Measurements from ENCODE around the gene LTO1. TPM values are rescaled to one million over a fixed set of nuclear protein-coding genes. Genes with fewer than 3 reads are reported as not detected.

The LTO1 gene
- total and polyA plus RNA-seq, 2 of the 13 experiments (the other 11 are each of a cell fraction or from before 2014, with no cell fraction given), result 11.8 to 15.0 TPM

DNA sequence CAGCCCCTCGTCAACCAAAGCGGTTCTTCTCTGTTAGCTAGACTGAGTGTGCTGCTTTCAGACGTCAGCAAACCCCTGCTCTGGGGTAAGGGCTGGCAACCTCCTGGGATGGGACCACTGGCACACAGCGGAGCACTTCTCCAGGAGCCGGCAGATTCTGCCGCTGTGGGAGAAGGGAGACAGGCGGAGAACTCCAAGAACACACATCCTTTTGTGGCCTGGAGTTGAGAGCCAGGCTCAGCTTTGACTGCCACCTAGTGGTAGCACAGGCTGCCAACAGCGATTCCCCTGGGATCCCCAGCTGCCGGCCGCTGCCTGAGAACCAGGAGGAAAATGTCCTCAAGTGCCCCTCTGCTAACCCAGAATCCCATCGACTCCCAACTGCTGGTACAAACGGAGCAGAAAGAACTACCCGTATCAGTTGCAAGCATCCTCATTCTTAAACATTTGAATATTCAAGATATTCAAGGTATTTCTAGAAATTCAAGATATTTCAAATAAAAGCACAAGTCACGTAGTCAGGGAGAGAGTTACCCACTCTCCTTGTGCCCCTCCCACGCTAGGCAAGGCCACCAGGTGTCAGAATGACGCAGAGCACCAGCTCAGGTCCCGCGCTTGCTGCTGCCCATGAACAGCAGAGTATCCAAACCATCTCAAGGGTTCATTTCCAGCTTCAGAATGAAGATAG, 4.9 kb downstream of the LTO1 start (continued):
- TF ChIP-seq, protein P1, sequence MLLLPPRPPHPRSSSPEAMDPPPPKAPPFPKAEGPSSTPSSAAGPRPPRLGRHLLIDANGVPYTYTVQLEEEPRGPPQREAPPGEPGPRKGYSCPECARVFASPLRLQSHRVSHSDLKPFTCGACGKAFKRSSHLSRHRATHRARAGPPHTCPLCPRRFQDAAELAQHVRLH (CRISPR knock-in tag; IDR thresholded peaks at IDR 0.05; ENCODE audit: borderline replicate concordance, low read depth), result no peak
- TF ChIP-seq EP300 (IDR thresholded peaks at IDR 0.05; ENCODE audit: low read depth in 2 of 2, low read length in 2 of 2) (no peak), EP300 (CRISPR knock-in tag; IDR thresholded peaks at IDR 0.05; ENCODE audit: borderline replicate concordance) (no peak), RAD21 (CRISPR knock-in tag; IDR thresholded peaks at IDR 0.05) (peak; percentile 95), SP4 (CRISPR knock-in tag; IDR thresholded peaks at IDR 0.05) (no peak), ZNF160 (CRISPR knock-in tag; IDR thresholded peaks at IDR 0.05) (0 out of 2 replicates have a peak, but pooled peaks have one; percentile 47), NCOA2 (CRISPR knock-in tag; IDR thresholded peaks at IDR 0.05) (0 out of 2 replicates have a peak, but pooled peaks have one; percentile 43), MEIS2 (CRISPR knock-in tag; IDR thresholded peaks at IDR 0.05) (peak; percentile 53; the same call in 1 of the 2 replicates), ATF7-NPFF (CRISPR knock-in tag; IDR thresholded peaks at IDR 0.05; ENCODE audit: low read depth) (0 out of 2 replicates have a peak, but pooled peaks have one; percentile 42), POLR2AphosphoS5 (IDR thresholded peaks at IDR 0.05; ENCODE audit: low read depth, low read length) (0 out of 2 replicates have a peak, but pooled peaks have one; percentile 26), ZFX (CRISPR knock-in tag; IDR thresholded peaks at IDR 0.05; ENCODE audit: low read depth) (peak; percentile 50; the same call in 1 of the 2 replicates), SOX5 (CRISPR knock-in tag; IDR thresholded peaks at IDR 0.05; ENCODE audit: borderline replicate concordance) (0 out of 2 replicates have a peak, but pooled peaks have one; percentile 25), GATAD1 (CRISPR knock-in tag; IDR thresholded peaks at IDR 0.05) (peak; percentile 41; the same call in 1 of the 2 replicates), KDM6A (CRISPR knock-in tag; IDR thresholded peaks at IDR 0.05; ENCODE audit: low read depth) (no peak), ZNF354B (CRISPR knock-in tag; IDR thresholded peaks at IDR 0.05) (no peak), MXI1 (IDR thresholded peaks at IDR 0.05; ENCODE audit: borderline replicate concordance, low read depth, low read length) (peak; percentile 34; the same call in 1 of the 3 replicates), ZNF737 (CRISPR knock-in tag; IDR thresholded peaks at IDR 0.05; ENCODE audit: borderline replicate concordance) (no peak), ZNF501 (CRISPR knock-in tag; IDR thresholded peaks at IDR 0.05) (peak; percentile 73), PAWR (CRISPR knock-in tag; IDR thresholded peaks at IDR 0.05; ENCODE audit: borderline replicate concordance) (no peak), BCL6 (CRISPR knock-in tag; IDR thresholded peaks at IDR 0.05) (peak; percentile 59; the same call in 1 of the 2 replicates), SSRP1 (CRISPR knock-in tag; IDR thresholded peaks at IDR 0.05) (0 out of 2 replicates have a peak, but pooled peaks have one; percentile 80), SOX13 (IDR thresholded peaks at IDR 0.05) (no peak), SOX13 (CRISPR knock-in tag; conservative IDR thresholded peaks at IDR 0.05 in 1 of 2, IDR thresholded peaks at IDR 0.05 in 1 of 2) (peak in 1 of 2 experiments; percentile 35; a peak in 2 of 4 replicates), ELF1 (CRISPR knock-in tag; IDR thresholded peaks at IDR 0.05) (no peak), ISL2 (CRISPR knock-in tag; IDR thresholded peaks at IDR 0.05) (0 out of 2 replicates have a peak, but pooled peaks have one; percentile 36), MED1 (CRISPR knock-in tag; IDR thresholded peaks at IDR 0.05) (peak; percentile 70), PITX1 (CRISPR knock-in tag; IDR thresholded peaks at IDR 0.05) (0 out of 2 replicates have a peak, but pooled peaks have one; percentile 19)
- TF ChIP-seq, protein P2, sequence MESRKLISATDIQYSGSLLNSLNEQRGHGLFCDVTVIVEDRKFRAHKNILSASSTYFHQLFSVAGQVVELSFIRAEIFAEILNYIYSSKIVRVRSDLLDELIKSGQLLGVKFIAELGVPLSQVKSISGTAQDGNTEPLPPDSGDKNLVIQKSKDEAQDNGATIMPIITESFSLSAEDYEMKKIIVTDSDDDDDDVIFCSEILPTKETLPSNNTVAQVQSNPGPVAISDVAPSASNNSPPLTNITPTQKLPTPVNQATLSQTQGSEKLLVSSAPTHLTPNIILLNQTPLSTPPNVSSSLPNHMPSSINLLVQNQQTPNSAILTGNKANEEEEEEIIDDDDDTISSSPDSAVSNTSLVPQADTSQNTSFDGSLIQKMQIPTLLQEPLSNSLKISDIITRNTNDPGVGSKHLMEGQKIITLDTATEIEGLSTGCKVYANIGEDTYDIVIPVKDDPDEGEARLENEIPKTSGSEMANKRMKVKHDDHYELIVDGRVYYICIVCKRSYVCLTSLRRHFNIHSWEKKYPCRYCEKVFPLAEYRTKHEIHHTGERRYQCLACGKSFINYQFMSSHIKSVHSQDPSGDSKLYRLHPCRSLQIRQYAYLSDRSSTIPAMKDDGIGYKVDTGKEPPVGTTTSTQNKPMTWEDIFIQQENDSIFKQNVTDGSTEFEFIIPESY (CRISPR knock-in tag; IDR thresholded peaks at IDR 0.05), result peak; percentile 84
- TF ChIP-seq, protein P3, sequence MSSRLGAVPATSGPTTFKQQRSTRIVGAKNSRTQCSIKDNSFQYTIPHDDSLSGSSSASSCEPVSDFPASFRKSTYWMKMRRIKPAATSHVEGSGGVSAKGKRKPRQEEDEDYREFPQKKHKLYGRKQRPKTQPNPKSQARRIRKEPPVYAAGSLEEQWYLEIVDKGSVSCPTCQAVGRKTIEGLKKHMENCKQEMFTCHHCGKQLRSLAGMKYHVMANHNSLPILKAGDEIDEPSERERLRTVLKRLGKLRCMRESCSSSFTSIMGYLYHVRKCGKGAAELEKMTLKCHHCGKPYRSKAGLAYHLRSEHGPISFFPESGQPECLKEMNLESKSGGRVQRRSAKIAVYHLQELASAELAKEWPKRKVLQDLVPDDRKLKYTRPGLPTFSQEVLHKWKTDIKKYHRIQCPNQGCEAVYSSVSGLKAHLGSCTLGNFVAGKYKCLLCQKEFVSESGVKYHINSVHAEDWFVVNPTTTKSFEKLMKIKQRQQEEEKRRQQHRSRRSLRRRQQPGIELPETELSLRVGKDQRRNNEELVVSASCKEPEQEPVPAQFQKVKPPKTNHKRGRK (CRISPR knock-in tag; IDR thresholded peaks at IDR 0.05), result no peak

Measured in HepG2 (cell line).